Hepatocyte (in vitro differentiated cells): ENCODE results near the gene HNF1B. TPM values are rescaled to one million over a fixed set of nuclear protein-coding genes. Genes with fewer than 3 reads are reported as not detected.

Experiments used
- DNase-seq: peaks from one replicate; pipeline ENCODE4 v3.0.0-alpha.2; 2016; ENCODE audit warnings: low spot score
- H2AFZ ChIP-seq: fragments of 200-600 bp; sonication (generic); 2 replicates; pipeline ENCODE4 v1.6.0; 2016; ENCODE audit warnings: antibody characterized with exemption, mild to moderate bottlenecking
- H3K27ac ChIP-seq: fragments of 200-600 bp; sonication (generic); 2 replicates; pipeline ENCODE4 v1.5.1; 2016; ENCODE audit warnings: mild to moderate bottlenecking
- H3K27me3 ChIP-seq: fragments of 200-600 bp; sonication (generic); 2 replicates; pipeline ENCODE4 v1.6.1; 2016
- H3K36me3 ChIP-seq: fragments of 200-600 bp; sonication (generic); replicated peaks from 2 replicates; pipeline ENCODE4 v1.5.1; 2016; ENCODE audit warnings: low read depth; ENCODE audit not compliant: insufficient read depth
- H3K4me1 ChIP-seq: fragments of 200-600 bp; sonication (generic); 2 replicates; pipeline ENCODE4 v1.5.1; 2016; ENCODE audit warnings: mild to moderate bottlenecking, moderate library complexity; ENCODE audit not compliant: insufficient read depth
- H3K4me2 ChIP-seq: fragments of 200-600 bp; sonication (generic); 2 replicates; pipeline ENCODE4 v1.6.0; 2016
- H3K4me3 ChIP-seq: fragments of 200-600 bp; sonication (generic); 2 replicates; pipeline ENCODE4 v1.5.1; 2016; ENCODE audit warnings: mild to moderate bottlenecking
- H3K79me2 ChIP-seq: fragments of 200-600 bp; sonication (generic); 2 replicates; pipeline ENCODE4 v1.6.0; 2017; ENCODE audit warnings: mild to moderate bottlenecking
- H3K9me2 ChIP-seq: fragments of 200-600 bp; sonication (generic); replicated peaks from 2 replicates; pipeline ENCODE4 v1.6.0; 2017; ENCODE audit warnings: mild to moderate bottlenecking; ENCODE audit not compliant: insufficient read depth
- H3K9me3 ChIP-seq: fragments of 200-600 bp; sonication (generic); 2 replicates; pipeline ENCODE4 v1.5.1; 2016; ENCODE audit warnings: low read depth, mild to moderate bottlenecking
- H4K20me1 ChIP-seq: fragments of 200-600 bp; sonication (generic); 2 replicates; pipeline ENCODE4 v1.6.0; 2016; ENCODE audit warnings: mild to moderate bottlenecking; ENCODE audit not compliant: insufficient read depth, poor library complexity, severe bottlenecking
- EZH2 ChIP-seq: fragments of 200-600 bp; sonication (generic); IDR thresholded peaks from 2 replicates; pipeline ENCODE4 v1.6.1; 2016; ENCODE audit warnings: antibody characterized with exemption, mild to moderate bottlenecking, borderline replicate concordance
- EZH2phosphoT487 ChIP-seq: fragments of 200-600 bp; sonication (generic); IDR thresholded peaks from one replicate; pipeline ENCODE4 v1.6.1; 2018; ENCODE audit warnings: antibody characterized with exemption, mild to moderate bottlenecking, low read depth, moderate library complexity; ENCODE audit not compliant: unreplicated experiment, severe bottlenecking
- WGBS: methylation state at CpG from one replicate; pipeline ENCODE4 v1.1.6; 2016; ENCODE audit warnings: low lambda C conversion rate; ENCODE audit errors: missing lambda C conversion rate; 5-methylcytosine and 5-hydroxymethylcytosine counted together
- polyA plus RNA-seq: library from polyadenylated mRNA; unstranded; fragments of >200 nt; fragmentation: Nextera tagmentation; extraction: Ambion mirVana; gene quantifications from 2 replicates; pipeline ENCODE4 v1.2.1, GENCODE V29; 2016
- total RNA-seq: library from RNA; depleted of rRNA; stranded (reverse); fragments of >200 nt; gene quantifications from 2 replicates; pipeline ENCODE4 v1.2.3, GENCODE V29; 2014
- TF ChIP-seq, protein P1 (sequence below): fragments of 200-600 bp; sonication (generic); IDR thresholded peaks from 2 replicates; pipeline ENCODE4 v1.5.1; 2016; ENCODE audit warnings: antibody characterized with exemption, mild to moderate bottlenecking; ENCODE audit not compliant: poor library complexity

HNF1B gene
- total and polyA plus RNA-seq, 2 experiments from 2014 or later: 8.8 to 18.2 TPM

DNA sequence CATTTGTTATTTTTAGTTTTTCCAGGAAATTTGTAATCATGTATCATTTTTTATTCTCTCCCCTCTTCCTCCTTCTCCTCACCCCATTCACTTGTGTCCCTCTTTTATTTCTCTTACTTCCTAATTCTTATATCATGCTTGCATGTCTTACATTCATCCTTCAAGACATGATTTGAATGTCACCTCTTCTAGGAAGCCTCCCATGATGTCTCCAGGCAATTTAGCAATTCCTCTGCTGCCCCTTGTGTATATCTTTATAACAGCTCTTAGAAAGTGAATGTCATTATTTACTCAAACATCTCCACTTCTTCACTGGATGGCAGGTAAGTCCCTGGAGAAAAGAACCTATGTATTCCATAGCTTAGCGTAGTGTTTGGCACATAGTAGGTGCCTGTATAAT is 7.8 kb downstream of the HNF1B start:
- H3K79me2 ChIP-seq: peaks cover 63% of the 10 kb centered on the region
- no peaks in the 10 kb centered on the region for H3K36me3 ChIP-seq
- no peak overlapping the region for H3K4me2 ChIP-seq
- H2AFZ ChIP-seq: no peak overlapping the region
- DNase-seq: no peak
- no peak overlapping the region for H3K27ac ChIP-seq
- no peaks in the 10 kb centered on the region for H3K4me1 ChIP-seq
- H3K27me3 ChIP-seq: peaks cover 25% of the 10 kb centered on the region
- no peaks in the 10 kb centered on the region for H3K9me2 ChIP-seq
- H3K4me3 ChIP-seq: no peak overlapping the region
- no peak for TF ChIP-seq EZH2phosphoT487
- no peak for TF ChIP-seq EZH2
- TF ChIP-seq, protein P1, sequence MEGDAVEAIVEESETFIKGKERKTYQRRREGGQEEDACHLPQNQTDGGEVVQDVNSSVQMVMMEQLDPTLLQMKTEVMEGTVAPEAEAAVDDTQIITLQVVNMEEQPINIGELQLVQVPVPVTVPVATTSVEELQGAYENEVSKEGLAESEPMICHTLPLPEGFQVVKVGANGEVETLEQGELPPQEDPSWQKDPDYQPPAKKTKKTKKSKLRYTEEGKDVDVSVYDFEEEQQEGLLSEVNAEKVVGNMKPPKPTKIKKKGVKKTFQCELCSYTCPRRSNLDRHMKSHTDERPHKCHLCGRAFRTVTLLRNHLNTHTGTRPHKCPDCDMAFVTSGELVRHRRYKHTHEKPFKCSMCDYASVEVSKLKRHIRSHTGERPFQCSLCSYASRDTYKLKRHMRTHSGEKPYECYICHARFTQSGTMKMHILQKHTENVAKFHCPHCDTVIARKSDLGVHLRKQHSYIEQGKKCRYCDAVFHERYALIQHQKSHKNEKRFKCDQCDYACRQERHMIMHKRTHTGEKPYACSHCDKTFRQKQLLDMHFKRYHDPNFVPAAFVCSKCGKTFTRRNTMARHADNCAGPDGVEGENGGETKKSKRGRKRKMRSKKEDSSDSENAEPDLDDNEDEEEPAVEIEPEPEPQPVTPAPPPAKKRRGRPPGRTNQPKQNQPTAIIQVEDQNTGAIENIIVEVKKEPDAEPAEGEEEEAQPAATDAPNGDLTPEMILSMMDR: peak; percentile 8
- no peaks in the 10 kb centered on the region for H4K20me1 ChIP-seq
- no peaks in the 10 kb centered on the region for H3K9me3 ChIP-seq
- WGBS: 100% methylated on average over 1 of the region's 1 CpG

GRCh38 chr17:37736428-37736827 is 8.4 kb downstream of the HNF1B start:
- no peak overlapping the region for H3K4me3 ChIP-seq
- H3K4me1 ChIP-seq: no peaks in the 10 kb centered on the region
- H3K4me2 ChIP-seq: no peak overlapping the region
- H3K79me2 ChIP-seq: peaks cover 57% of the 10 kb centered on the region
- no peak overlapping the region for H2AFZ ChIP-seq
- H3K36me3 ChIP-seq: no peaks in the 10 kb centered on the region
- peaks cover 18% of the 10 kb centered on the region for H3K27me3 ChIP-seq
- no peak overlapping the region for H3K27ac ChIP-seq
- no peak for DNase-seq
- H3K9me3 ChIP-seq: no peaks in the 10 kb centered on the region
- TF ChIP-seq EZH2 (no peak), EZH2phosphoT487 (no peak)
- TF ChIP-seq, protein P1: no peak
- WGBS: 84% methylated on average over 6 of the region's 6 CpGs
- H4K20me1 ChIP-seq: no peaks in the 10 kb centered on the region
- H3K9me2 ChIP-seq: no peaks in the 10 kb centered on the region

DNA sequence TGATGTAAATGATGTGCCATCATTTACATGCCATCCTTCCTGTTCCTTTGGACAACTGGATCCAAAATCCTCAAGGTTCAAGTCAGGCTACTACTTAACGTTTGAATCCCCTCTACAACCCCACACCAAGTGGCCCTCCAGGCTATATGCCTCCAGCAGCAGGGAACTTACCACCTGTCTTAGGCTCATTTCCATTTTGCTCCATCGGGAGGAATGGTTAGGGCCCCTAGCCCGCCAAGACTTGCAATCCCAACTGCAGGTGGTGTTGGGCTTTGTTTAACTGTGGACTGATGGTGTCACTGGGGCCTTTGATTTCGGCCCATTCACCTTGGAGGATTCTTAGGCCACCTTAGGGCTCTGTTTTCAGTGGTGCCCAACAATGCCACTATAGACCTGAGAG is 9.7 kb downstream of the HNF1B start:
- Histone ChIP-seq H3K36me3 (no peaks in the 10 kb centered on the region), H4K20me1 (no peaks in the 10 kb centered on the region), H3K4me2 (no peak overlapping the region), H3K27me3 (peaks cover 9% of the 10 kb centered on the region), H2AFZ (no peak overlapping the region), H3K9me3 (no peaks in the 10 kb centered on the region), H3K4me1 (no peaks in the 10 kb centered on the region), H3K4me3 (no peak overlapping the region), H3K27ac (no peak overlapping the region), H3K79me2 (peaks cover 45% of the 10 kb centered on the region), H3K9me2 (no peaks in the 10 kb centered on the region)
- DNase-seq: no peak
- 82% methylated on average over 4 of the region's 4 CpGs for WGBS
- no peak for TF ChIP-seq EZH2

GRCh38 chr17:37732316-37732715 is 12.5 kb downstream of the HNF1B start:
- Histone ChIP-seq H3K4me3 (no peak overlapping the region), H3K79me2 (peaks cover 24% of the 10 kb centered on the region), H3K4me1 (no peaks in the 10 kb centered on the region), H3K36me3 (no peaks in the 10 kb centered on the region), H2AFZ (no peak overlapping the region), H3K9me3 (no peaks in the 10 kb centered on the region), H3K27ac (no peak overlapping the region), H3K4me2 (no peak overlapping the region), H3K27me3 (no peaks in the 10 kb centered on the region), H4K20me1 (no peaks in the 10 kb centered on the region), H3K9me2 (no peaks in the 10 kb centered on the region)
- TF ChIP-seq EZH2 (no peak), EZH2phosphoT487 (no peak)
- TF ChIP-seq, protein P1: no peak
- no peak for DNase-seq
- WGBS: 70% methylated on average over 4 of the region's 4 CpGs
